Measurements from ENCODE around the gene COL10A1. TPM values are rescaled to one million over a fixed set of nuclear protein-coding genes. Genes with fewer than 3 reads are reported as not detected.

The COL10A1 gene
- total and polyA plus RNA-seq, 2 donors (not counting 3 experiments of a cell fraction or from before 2014, with no cell fraction given), result not detected

DNA sequence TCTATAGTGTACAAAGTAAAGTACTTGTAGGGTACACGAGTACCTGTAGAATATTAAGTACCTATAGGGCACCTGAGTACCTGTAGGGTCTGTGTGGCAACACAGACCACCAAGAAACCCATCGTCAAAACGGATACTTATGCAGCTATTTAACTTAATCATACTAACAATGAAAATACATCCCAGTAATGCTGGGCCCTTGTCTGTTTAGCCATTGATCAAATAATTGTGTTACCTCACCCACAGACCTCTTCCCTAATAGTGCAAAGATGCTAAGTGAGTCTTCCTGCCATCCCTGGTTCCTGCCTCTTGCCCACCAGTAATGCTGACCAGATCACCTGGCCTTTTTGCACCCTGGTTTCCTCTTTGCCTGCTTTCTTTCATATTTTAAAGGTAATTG, 7.5 kb upstream of the COL10A1 start:
- H3K79me2 ChIP-seq (ENCODE audit: control insufficient read depth, insufficient read depth, low read length), result no peaks in the 10 kb centered on the region
- no peaks in the 10 kb centered on the region for H3K9me3 ChIP-seq (replicated peaks; ENCODE audit: control insufficient read depth, insufficient read depth, low read length)
- ChIA-PET POLR2A (no interaction called here), CTCF (interaction anchor here (1.2 to 3.4 kb wide), 2 partner anchors 17 to 22 kb away, joined by 5 to 11 read pairs; no protein-coding TSS in a partner anchor)
- H3K9me1 ChIP-seq (replicated peaks; ENCODE audit: control insufficient read depth, extremely low read depth, insufficient read depth, low read length), result no peaks in the 10 kb centered on the region
- DNase-seq (ENCODE audit: low read depth, low spot score) (no peak), FAIRE-seq (no peak)
- no peak overlapping the region for H3K4me2 ChIP-seq (ENCODE audit: insufficient read depth, low read length)
- H3K27ac ChIP-seq (ENCODE audit: insufficient read depth, low read depth, low read length), result no peak overlapping the region
- no TSS peak for BruUV-seq (replicated peaks)
- H3K27me3 ChIP-seq (ENCODE audit: control insufficient read depth in 2 of 2, insufficient read depth in 2 of 2, low read length in 2 of 2), result no peaks in the 10 kb centered on the region
- dilution Hi-C loops (cut with MboI; ENCODE audit: extremely low pct_ligation_motif_present, low sequenced_read_pairs) (no loop called here), intact Hi-C loops (cut with micrococcal nuclease) (no loop called here)
- no peaks in the 10 kb centered on the region for H3K4me1 ChIP-seq (ENCODE audit: control insufficient read depth, extremely low read depth, insufficient read depth, low read length)
- no peaks in the 10 kb centered on the region for H4K20me1 ChIP-seq (replicated peaks; ENCODE audit: control insufficient read depth, extremely low read depth, insufficient read depth, low read length)
- H3K36me3 ChIP-seq (ENCODE audit: control insufficient read depth in 2 of 2, extremely low read depth in 1 of 2, insufficient read depth in 2 of 2, low read length in 2 of 2), result no peaks in the 10 kb centered on the region
- H3K4me3 ChIP-seq (replicated peaks in 1 of 3; ENCODE audit: insufficient read depth in 1 of 3, low read depth in 1 of 3, low read length in 3 of 3), result no peak overlapping the region
- TF ChIP-seq CTCF (IDR thresholded peaks at IDR 0.05; ENCODE audit: extremely low read depth in 1 of 2, insufficient read depth in 1 of 2, low read depth in 1 of 2, low read length in 2 of 2) (no peak), EZH2 (IDR thresholded peaks at IDR 0.05; ENCODE audit: borderline replicate concordance, low read depth, low read length, severe bottlenecking) (no peak), JUN (IDR thresholded peaks at IDR 0.05; ENCODE audit: borderline replicate concordance, insufficient read depth, insufficient read length, low read depth) (no peak), FOS (IDR thresholded peaks at IDR 0.05; ENCODE audit: borderline replicate concordance, insufficient read depth, low read length) (no peak), POLR2A (IDR thresholded peaks at IDR 0.05; ENCODE audit: low read depth, low read length) (no peak), GATA2 (IDR thresholded peaks at IDR 0.05; ENCODE audit: insufficient read depth, insufficient read length, low read depth, low read length) (no peak), POLR2AphosphoS5 (IDR thresholded peaks at IDR 0.05; ENCODE audit: insufficient read depth, low read depth, low read length) (no peak), MYC (IDR thresholded peaks at IDR 0.05; ENCODE audit: low read depth, low read length) (no peak)
- TF ChIP-seq, protein P1, sequence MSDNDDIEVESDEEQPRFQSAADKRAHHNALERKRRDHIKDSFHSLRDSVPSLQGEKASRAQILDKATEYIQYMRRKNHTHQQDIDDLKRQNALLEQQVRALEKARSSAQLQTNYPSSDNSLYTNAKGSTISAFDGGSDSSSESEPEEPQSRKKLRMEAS (IDR thresholded peaks at IDR 0.05; ENCODE audit: insufficient read depth, insufficient read length), result no peak
- H2AFZ ChIP-seq (ENCODE audit: low read depth, low read length), result no peak overlapping the region
- H3K9ac ChIP-seq (replicated peaks; ENCODE audit: extremely low read depth, insufficient read depth, low read length), result no peak overlapping the region

All from endothelial cell of umbilical vein (primary cell).